Panc1 (cell line): ENCODE data around the gene RITA1.

Experiments
- POLR2AphosphoS5 ChIP-seq: IDR thresholded peaks from 2 replicates; pipeline ENCODE4 v1.6.1; 2012; ENCODE audit warnings: mild to moderate bottlenecking, low read depth, low read length, moderate library complexity
- SIN3A ChIP-seq: IDR thresholded peaks from 2 replicates; pipeline ENCODE4 v1.6.1; 2012; ENCODE audit warnings: low read depth, mild to moderate bottlenecking, low read length, moderate library complexity, borderline replicate concordance; ENCODE audit not compliant: insufficient read depth
- TF ChIP-seq, protein P1 (sequence below): fragments of 450-650 bp; IDR thresholded peaks from 2 replicates; pipeline ENCODE4 v1.5.1; 2017; ENCODE audit warnings: mild to moderate bottlenecking
- TF ChIP-seq, protein P2 (sequence below), 2 experiments: IDR thresholded peaks; 2 replicates each; pipeline ENCODE4 v1.6.1; 2011 to 2012; ENCODE audit warnings: low read depth in 2 of 2, control low read depth in 1 of 2, low read length in 1 of 2, mild to moderate bottlenecking in 1 of 2, moderate library complexity in 1 of 2; ENCODE audit not compliant: insufficient read depth in 1 of 2

DNA sequence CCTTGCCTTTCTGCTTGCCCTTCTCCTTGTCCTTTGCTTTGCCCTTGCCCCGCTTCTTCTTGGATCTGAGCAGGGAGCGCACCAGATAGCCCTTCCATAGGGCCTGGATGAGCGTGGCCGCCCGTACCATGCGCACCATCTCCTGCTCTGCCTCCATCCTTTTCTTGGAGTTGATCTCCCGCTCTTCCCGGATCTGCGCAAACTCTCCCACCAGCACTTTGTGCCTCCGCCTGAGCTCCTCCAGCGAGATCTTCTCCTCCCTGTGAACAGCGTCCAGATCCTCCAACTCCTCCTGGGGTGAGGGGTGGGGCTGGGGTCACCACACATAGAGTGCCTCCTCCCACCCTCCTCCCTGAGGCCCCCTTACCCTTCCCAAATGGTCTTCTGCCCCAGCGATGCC lies 10.1 kb downstream of the RITA1 start:
- TF ChIP-seq, protein P1, sequence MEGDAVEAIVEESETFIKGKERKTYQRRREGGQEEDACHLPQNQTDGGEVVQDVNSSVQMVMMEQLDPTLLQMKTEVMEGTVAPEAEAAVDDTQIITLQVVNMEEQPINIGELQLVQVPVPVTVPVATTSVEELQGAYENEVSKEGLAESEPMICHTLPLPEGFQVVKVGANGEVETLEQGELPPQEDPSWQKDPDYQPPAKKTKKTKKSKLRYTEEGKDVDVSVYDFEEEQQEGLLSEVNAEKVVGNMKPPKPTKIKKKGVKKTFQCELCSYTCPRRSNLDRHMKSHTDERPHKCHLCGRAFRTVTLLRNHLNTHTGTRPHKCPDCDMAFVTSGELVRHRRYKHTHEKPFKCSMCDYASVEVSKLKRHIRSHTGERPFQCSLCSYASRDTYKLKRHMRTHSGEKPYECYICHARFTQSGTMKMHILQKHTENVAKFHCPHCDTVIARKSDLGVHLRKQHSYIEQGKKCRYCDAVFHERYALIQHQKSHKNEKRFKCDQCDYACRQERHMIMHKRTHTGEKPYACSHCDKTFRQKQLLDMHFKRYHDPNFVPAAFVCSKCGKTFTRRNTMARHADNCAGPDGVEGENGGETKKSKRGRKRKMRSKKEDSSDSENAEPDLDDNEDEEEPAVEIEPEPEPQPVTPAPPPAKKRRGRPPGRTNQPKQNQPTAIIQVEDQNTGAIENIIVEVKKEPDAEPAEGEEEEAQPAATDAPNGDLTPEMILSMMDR = no peak
- TF ChIP-seq POLR2AphosphoS5 (no peak), SIN3A (no peak)
- TF ChIP-seq, protein P2, sequence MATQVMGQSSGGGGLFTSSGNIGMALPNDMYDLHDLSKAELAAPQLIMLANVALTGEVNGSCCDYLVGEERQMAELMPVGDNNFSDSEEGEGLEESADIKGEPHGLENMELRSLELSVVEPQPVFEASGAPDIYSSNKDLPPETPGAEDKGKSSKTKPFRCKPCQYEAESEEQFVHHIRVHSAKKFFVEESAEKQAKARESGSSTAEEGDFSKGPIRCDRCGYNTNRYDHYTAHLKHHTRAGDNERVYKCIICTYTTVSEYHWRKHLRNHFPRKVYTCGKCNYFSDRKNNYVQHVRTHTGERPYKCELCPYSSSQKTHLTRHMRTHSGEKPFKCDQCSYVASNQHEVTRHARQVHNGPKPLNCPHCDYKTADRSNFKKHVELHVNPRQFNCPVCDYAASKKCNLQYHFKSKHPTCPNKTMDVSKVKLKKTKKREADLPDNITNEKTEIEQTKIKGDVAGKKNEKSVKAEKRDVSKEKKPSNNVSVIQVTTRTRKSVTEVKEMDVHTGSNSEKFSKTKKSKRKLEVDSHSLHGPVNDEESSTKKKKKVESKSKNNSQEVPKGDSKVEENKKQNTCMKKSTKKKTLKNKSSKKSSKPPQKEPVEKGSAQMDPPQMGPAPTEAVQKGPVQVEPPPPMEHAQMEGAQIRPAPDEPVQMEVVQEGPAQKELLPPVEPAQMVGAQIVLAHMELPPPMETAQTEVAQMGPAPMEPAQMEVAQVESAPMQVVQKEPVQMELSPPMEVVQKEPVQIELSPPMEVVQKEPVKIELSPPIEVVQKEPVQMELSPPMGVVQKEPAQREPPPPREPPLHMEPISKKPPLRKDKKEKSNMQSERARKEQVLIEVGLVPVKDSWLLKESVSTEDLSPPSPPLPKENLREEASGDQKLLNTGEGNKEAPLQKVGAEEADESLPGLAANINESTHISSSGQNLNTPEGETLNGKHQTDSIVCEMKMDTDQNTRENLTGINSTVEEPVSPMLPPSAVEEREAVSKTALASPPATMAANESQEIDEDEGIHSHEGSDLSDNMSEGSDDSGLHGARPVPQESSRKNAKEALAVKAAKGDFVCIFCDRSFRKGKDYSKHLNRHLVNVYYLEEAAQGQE (IDR thresholded peaks at IDR 0.05; ENCODE audit: insufficient read depth in 1 of 2, low read depth in 2 of 2, low read length in 1 of 2) = no peak
